Measurements from ENCODE around the gene HP1BP3. TPM values are rescaled to one million over a fixed set of nuclear protein-coding genes. Genes with fewer than 3 reads are reported as not detected.

HP1BP3 gene
- total and polyA plus RNA-seq, 2 experiments from 2014 or later, result 118 to 171 TPM

- peak; percentile 85 for DNase-seq (ENCODE audit: low spot score)
- Histone ChIP-seq H3K79me2 (no peaks in the 10 kb centered on the region), H3K9me2 (replicated peaks; ENCODE audit: insufficient read depth) (no peaks in the 10 kb centered on the region), H3K36me3 (replicated peaks; ENCODE audit: insufficient read depth, low read depth) (no peaks in the 10 kb centered on the region), H3K27ac (peak overlapping the region; percentile 70), H3K27me3 (peaks cover 30% of the 10 kb centered on the region), H4K20me1 (ENCODE audit: insufficient read depth, poor library complexity, severe bottlenecking) (no peaks in the 10 kb centered on the region), H3K4me1 (ENCODE audit: insufficient read depth) (peaks cover 16% of the 10 kb centered on the region), H3K4me2 (peak overlapping the region; percentile 98), H3K4me3 (peak overlapping the region; percentile 51), H2AFZ (peak overlapping the region; percentile 48), H3K9me3 (ENCODE audit: low read depth) (no peaks in the 10 kb centered on the region)
- WGBS (ENCODE audit: low lambda C conversion rate, missing lambda C conversion rate), result 2% methylated on average over 29 of the region's 55 CpGs
- TF ChIP-seq CTCF (IDR thresholded peaks at IDR 0.05; ENCODE audit: poor library complexity), result no peak
- no peak for TF ChIP-seq EZH2 (IDR thresholded peaks at IDR 0.05; ENCODE audit: borderline replicate concordance)
Observed at GRCh38 chr1:20732071-20732587, 55.0 kb downstream of the HP1BP3 start.

GRCh38 chr1:20731057-20731991 lies 55.8 kb downstream of the HP1BP3 start:
- Histone ChIP-seq H3K27me3 (peaks cover 30% of the 10 kb centered on the region), H3K27ac (no peak overlapping the region), H3K79me2 (no peaks in the 10 kb centered on the region), H3K4me1 (ENCODE audit: insufficient read depth) (peaks cover 16% of the 10 kb centered on the region), H3K9me2 (replicated peaks; ENCODE audit: insufficient read depth) (no peaks in the 10 kb centered on the region), H3K36me3 (replicated peaks; ENCODE audit: insufficient read depth, low read depth) (no peaks in the 10 kb centered on the region), H3K4me3 (peak overlapping the region; percentile 51), H3K9me3 (ENCODE audit: low read depth) (no peaks in the 10 kb centered on the region), H4K20me1 (ENCODE audit: insufficient read depth, poor library complexity, severe bottlenecking) (no peaks in the 10 kb centered on the region), H3K4me2 (peak overlapping the region; percentile 98), H2AFZ (no peak overlapping the region)
- peak; percentile 62 for TF ChIP-seq EZH2 (IDR thresholded peaks at IDR 0.05; ENCODE audit: borderline replicate concordance)
- no peak for TF ChIP-seq EZH2phosphoT487 (IDR thresholded peaks at IDR 0.05; ENCODE audit: low read depth, severe bottlenecking, unreplicated experiment)
- DNase-seq (ENCODE audit: low spot score), result no peak
- WGBS (ENCODE audit: low lambda C conversion rate, missing lambda C conversion rate), result 35% methylated on average over 32 of the region's 62 CpGs

GRCh38 chr1:20730690-20731056 lies 56.4 kb downstream of the HP1BP3 start:
- Histone ChIP-seq H3K79me2 (no peaks in the 10 kb centered on the region), H3K27ac (no peak overlapping the region), H3K27me3 (peaks cover 30% of the 10 kb centered on the region), H3K4me3 (no peak overlapping the region), H2AFZ (no peak overlapping the region), H3K36me3 (replicated peaks; ENCODE audit: insufficient read depth, low read depth) (no peaks in the 10 kb centered on the region), H4K20me1 (ENCODE audit: insufficient read depth, poor library complexity, severe bottlenecking) (no peaks in the 10 kb centered on the region), H3K9me2 (replicated peaks; ENCODE audit: insufficient read depth) (no peaks in the 10 kb centered on the region), H3K4me2 (no peak overlapping the region), H3K4me1 (ENCODE audit: insufficient read depth) (peaks cover 16% of the 10 kb centered on the region), H3K9me3 (ENCODE audit: low read depth) (no peaks in the 10 kb centered on the region)
- WGBS (ENCODE audit: low lambda C conversion rate, missing lambda C conversion rate), result 48% methylated on average over 4 of the region's 4 CpGs
- TF ChIP-seq EZH2 (IDR thresholded peaks at IDR 0.05; ENCODE audit: borderline replicate concordance), result no peak
- no peak for TF ChIP-seq CTCF (IDR thresholded peaks at IDR 0.05; ENCODE audit: poor library complexity)
- TF ChIP-seq EZH2phosphoT487 (IDR thresholded peaks at IDR 0.05; ENCODE audit: low read depth, severe bottlenecking, unreplicated experiment), result no peak
- no peak for DNase-seq (ENCODE audit: low spot score)

Data from hepatocyte (in vitro differentiated cells).